Measurements from ENCODE around the gene DMAC1.

DNA sequence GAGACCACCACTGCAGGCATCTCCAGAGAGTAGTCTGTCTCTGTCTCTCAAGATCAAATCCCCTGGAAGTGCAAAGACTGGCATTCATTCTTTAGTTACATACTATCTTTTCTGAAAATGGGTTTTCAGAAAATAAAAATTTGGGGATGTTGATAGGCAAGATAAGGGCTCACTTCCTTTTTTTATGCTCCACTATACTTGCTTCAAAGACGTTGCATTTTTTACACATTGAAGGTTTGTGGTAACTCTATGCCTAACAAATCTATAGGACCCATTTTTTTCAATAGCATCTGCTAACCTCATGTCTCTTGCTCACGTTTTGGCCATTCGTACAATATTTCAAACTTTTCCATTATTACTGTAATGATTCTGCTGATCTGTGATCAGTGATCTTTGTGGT, 37.0 kb downstream of the DMAC1 start:
- TF ChIP-seq, protein P1, sequence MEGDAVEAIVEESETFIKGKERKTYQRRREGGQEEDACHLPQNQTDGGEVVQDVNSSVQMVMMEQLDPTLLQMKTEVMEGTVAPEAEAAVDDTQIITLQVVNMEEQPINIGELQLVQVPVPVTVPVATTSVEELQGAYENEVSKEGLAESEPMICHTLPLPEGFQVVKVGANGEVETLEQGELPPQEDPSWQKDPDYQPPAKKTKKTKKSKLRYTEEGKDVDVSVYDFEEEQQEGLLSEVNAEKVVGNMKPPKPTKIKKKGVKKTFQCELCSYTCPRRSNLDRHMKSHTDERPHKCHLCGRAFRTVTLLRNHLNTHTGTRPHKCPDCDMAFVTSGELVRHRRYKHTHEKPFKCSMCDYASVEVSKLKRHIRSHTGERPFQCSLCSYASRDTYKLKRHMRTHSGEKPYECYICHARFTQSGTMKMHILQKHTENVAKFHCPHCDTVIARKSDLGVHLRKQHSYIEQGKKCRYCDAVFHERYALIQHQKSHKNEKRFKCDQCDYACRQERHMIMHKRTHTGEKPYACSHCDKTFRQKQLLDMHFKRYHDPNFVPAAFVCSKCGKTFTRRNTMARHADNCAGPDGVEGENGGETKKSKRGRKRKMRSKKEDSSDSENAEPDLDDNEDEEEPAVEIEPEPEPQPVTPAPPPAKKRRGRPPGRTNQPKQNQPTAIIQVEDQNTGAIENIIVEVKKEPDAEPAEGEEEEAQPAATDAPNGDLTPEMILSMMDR (IDR thresholded peaks at IDR 0.05) = no peak
- no peak for TF ChIP-seq POLR2A (IDR thresholded peaks at IDR 0.05)

Measured in heart left ventricle (tissue), 13 donors.